Right lobe of liver (tissue), 4 donors: ENCODE data around the gene CPXM2.

Experiments
- POLR2A ChIP-seq: fragments of 450-650 bp; IDR thresholded peaks from one replicate; pipeline ENCODE4 v1.6.1; 2017; ENCODE audit warnings: antibody characterized with exemption, mild to moderate bottlenecking
- TF ChIP-seq, protein P1 (sequence below), 4 donors: fragments of 200-600 bp in 3 of 4; fragments of 450-650 bp in 1 of 4; IDR thresholded peaks; one replicate each; pipeline versions ENCODE4 v1.5.1 to v1.8.0; 2016 to 2022; ENCODE audit warnings: antibody characterized with exemption in 4 of 4, mild to moderate bottlenecking in 2 of 4
- donor health status: DM: no; HTN: no; CAD: no.
- donor health status: DM: no; HTN: no; CAD: no.
- donor health status: DM: no; HTN: yes; CAD: no.

DNA sequence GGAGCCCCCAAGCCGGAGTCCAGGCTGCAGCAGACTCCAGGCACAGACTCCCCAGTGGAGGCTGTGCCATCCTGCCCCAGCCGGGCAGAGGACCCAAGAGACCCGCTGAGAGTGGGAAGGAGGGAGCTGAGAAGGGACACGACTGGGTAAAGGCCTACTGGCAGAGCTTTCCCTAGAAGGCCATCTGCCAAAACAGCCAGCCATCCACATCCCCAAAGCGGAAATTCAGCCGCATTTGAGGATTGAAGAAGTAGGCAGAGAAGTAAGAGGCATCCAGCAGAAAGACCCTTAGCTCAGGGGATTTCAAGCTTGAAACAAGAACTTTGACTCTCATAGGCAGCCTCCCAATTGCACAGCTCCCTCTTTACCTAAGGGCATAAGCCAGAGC, 857 bp downstream of the CPXM2 start:
- TF ChIP-seq, protein P1, sequence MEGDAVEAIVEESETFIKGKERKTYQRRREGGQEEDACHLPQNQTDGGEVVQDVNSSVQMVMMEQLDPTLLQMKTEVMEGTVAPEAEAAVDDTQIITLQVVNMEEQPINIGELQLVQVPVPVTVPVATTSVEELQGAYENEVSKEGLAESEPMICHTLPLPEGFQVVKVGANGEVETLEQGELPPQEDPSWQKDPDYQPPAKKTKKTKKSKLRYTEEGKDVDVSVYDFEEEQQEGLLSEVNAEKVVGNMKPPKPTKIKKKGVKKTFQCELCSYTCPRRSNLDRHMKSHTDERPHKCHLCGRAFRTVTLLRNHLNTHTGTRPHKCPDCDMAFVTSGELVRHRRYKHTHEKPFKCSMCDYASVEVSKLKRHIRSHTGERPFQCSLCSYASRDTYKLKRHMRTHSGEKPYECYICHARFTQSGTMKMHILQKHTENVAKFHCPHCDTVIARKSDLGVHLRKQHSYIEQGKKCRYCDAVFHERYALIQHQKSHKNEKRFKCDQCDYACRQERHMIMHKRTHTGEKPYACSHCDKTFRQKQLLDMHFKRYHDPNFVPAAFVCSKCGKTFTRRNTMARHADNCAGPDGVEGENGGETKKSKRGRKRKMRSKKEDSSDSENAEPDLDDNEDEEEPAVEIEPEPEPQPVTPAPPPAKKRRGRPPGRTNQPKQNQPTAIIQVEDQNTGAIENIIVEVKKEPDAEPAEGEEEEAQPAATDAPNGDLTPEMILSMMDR (IDR thresholded peaks at IDR 0.05), result no peak
- no peak for TF ChIP-seq POLR2A
